ENCODE measurements around the gene RTEL1. TPM values are rescaled to one million over a fixed set of nuclear protein-coding genes. Genes with fewer than 3 reads are reported as not detected.

RTEL1 gene
- total RNA-seq, 1 experiment from 2014 or later = 39.2 TPM

GRCh38 chr20:63675681-63676368, 17.7 kb downstream of the RTEL1 start:
- intact Hi-C loops (cut with micrococcal nuclease) = no loop called here
- Mint-ChIP-seq H3K27ac (ENCODE audit: low read depth, unreplicated experiment) (no peak overlapping the region), H3K36me3 (ENCODE audit: insufficient read depth, unreplicated experiment) (peaks cover 11% of the 10 kb centered on the region), H3K27me3 (ENCODE audit: insufficient read depth, unreplicated experiment) (no peaks in the 10 kb centered on the region), H3K9me3 (ENCODE audit: unreplicated experiment) (no peaks in the 10 kb centered on the region), H3K4me3 (ENCODE audit: unreplicated experiment) (no peak overlapping the region), H3K4me1 (ENCODE audit: insufficient read depth, unreplicated experiment) (no peaks in the 10 kb centered on the region)
- DNase-seq (ENCODE audit: unreplicated experiment) = no peak
- TF ChIP-seq, protein P1, sequence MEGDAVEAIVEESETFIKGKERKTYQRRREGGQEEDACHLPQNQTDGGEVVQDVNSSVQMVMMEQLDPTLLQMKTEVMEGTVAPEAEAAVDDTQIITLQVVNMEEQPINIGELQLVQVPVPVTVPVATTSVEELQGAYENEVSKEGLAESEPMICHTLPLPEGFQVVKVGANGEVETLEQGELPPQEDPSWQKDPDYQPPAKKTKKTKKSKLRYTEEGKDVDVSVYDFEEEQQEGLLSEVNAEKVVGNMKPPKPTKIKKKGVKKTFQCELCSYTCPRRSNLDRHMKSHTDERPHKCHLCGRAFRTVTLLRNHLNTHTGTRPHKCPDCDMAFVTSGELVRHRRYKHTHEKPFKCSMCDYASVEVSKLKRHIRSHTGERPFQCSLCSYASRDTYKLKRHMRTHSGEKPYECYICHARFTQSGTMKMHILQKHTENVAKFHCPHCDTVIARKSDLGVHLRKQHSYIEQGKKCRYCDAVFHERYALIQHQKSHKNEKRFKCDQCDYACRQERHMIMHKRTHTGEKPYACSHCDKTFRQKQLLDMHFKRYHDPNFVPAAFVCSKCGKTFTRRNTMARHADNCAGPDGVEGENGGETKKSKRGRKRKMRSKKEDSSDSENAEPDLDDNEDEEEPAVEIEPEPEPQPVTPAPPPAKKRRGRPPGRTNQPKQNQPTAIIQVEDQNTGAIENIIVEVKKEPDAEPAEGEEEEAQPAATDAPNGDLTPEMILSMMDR (IDR thresholded peaks at IDR 0.05; ENCODE audit: unreplicated experiment) = no peak
- BruUV-seq (replicated peaks) = no TSS peak
- ChIA-PET POLR2A (no interaction called here), CTCF (interaction anchor here (0.6 kb wide), 1 partner anchor 89 kb away, joined by 4 read pairs; no protein-coding TSS in a partner anchor)

- no peak overlapping the region for H3K27ac Mint-ChIP-seq (ENCODE audit: low read depth, unreplicated experiment)
- BruUV-seq (replicated peaks) = no TSS peak
- DNase-seq (ENCODE audit: unreplicated experiment) = no peak
- intact Hi-C loops (cut with micrococcal nuclease) = no loop called here
- ChIA-PET CTCF (interaction anchor here (0.6 kb wide), 1 partner anchor 209 kb away, joined by 3 read pairs; no protein-coding TSS in a partner anchor), POLR2A (interaction anchor here (0.8 kb wide), 1 partner anchor 20 kb away, joined by 3 read pairs; the partner anchor contains the start of gene RTEL1)
- no peaks in the 10 kb centered on the region for H3K27me3 Mint-ChIP-seq (ENCODE audit: insufficient read depth, unreplicated experiment)
- peaks cover 16% of the 10 kb centered on the region for H3K36me3 Mint-ChIP-seq (ENCODE audit: insufficient read depth, unreplicated experiment)
- no peaks in the 10 kb centered on the region for H3K9me3 Mint-ChIP-seq (ENCODE audit: unreplicated experiment)
- TF ChIP-seq, protein P1 (IDR thresholded peaks at IDR 0.05; ENCODE audit: unreplicated experiment) = no peak
- H3K4me1 Mint-ChIP-seq (ENCODE audit: insufficient read depth, unreplicated experiment) = peaks cover 6% of the 10 kb centered on the region
- no peak overlapping the region for H3K4me3 Mint-ChIP-seq (ENCODE audit: unreplicated experiment)
Observed at GRCh38 chr20:63678071-63678470, 20.0 kb downstream of the RTEL1 start.

DNA sequence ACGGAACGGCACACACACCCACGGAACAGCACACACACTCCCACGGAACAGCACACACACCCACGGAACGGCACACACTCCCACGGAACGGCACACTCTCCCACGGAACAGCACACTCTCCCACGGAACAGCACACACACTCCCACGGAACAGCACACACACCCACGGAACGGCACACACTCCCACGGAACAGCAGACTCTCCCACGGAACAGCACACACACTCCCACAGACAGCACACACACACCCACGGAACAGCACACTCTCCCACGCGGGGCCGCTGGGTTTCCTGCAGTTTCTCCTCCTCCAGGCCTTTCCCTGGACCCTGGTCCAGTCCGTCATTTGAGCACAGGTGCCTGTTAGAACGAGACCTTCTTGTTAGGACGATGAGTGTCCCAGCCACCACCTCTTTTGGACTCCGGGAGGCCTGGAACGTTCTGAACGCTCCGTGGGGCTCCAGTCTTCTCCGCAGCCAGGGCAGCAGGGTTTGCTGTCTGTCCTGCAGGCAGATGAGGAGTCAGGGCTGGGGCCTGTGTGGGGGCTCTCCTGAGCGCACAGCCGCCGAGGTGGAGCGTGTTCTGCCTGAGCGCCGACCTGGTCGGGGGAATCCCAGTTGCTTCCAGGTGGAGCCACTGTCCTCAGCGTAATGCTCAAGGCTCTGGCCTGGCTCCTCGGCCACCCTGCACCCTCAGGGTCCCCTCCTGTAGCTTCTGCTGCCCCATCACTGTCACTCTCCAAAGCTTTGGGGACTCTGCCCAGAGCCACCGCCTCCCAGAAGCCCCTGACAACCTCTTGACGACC, 20.8 kb downstream of the RTEL1 start:
- Mint-ChIP-seq H3K4me3 (ENCODE audit: unreplicated experiment) (no peak overlapping the region), H3K36me3 (ENCODE audit: insufficient read depth, unreplicated experiment) (peaks cover 20% of the 10 kb centered on the region), H3K4me1 (ENCODE audit: insufficient read depth, unreplicated experiment) (peaks cover 6% of the 10 kb centered on the region), H3K27ac (ENCODE audit: low read depth, unreplicated experiment) (no peak overlapping the region), H3K9me3 (ENCODE audit: unreplicated experiment) (no peaks in the 10 kb centered on the region), H3K27me3 (ENCODE audit: insufficient read depth, unreplicated experiment) (no peaks in the 10 kb centered on the region)
- intact Hi-C loops (cut with micrococcal nuclease) = no loop called here
- TF ChIP-seq, protein P1 (IDR thresholded peaks at IDR 0.05; ENCODE audit: unreplicated experiment) = no peak
- BruUV-seq (replicated peaks) = no TSS peak
- POLR2A ChIA-PET = interaction anchor here (0.5 to 4.9 kb wide), 3 partner anchors 11 to 20 kb away, joined by 3 to 48 read pairs (median 3); partner anchors contain the start of gene RTEL1
- DNase-seq (ENCODE audit: unreplicated experiment) = no peak
- CTCF ChIA-PET = interaction anchor here (0.6 kb wide), 1 partner anchor 208 kb away, joined by 3 read pairs; no protein-coding TSS in a partner anchor

DNA sequence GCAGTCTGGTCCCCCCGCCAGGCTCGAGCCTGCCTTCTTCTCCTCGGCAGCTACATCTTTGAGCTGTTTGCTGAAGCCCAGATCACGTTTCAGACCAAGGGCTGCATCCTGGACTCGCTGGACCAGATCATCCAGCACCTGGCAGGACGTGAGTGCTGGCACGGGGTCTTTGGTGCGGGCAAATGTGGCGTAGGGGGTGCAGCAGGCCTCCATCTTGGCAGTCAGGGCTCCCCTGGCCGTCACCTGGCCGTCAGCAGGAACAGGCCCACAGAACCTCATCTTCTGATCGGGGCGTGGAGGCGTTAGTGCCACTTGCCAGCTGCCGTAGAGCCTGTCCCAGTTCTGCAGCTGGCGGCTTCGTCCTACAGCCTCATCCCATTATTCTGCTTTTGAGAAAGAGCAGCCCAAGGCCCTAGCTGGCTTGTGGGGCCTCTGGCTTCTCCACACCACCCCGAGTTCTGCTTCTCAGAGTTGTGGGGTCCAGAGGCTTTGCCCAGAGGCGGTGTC, 21.7 kb downstream of the RTEL1 start:
- Mint-ChIP-seq H3K4me3 (ENCODE audit: unreplicated experiment) (no peak overlapping the region), H3K4me1 (ENCODE audit: insufficient read depth, unreplicated experiment) (peaks cover 6% of the 10 kb centered on the region), H3K9me3 (ENCODE audit: unreplicated experiment) (no peaks in the 10 kb centered on the region), H3K27me3 (ENCODE audit: insufficient read depth, unreplicated experiment) (no peaks in the 10 kb centered on the region), H3K36me3 (ENCODE audit: insufficient read depth, unreplicated experiment) (peaks cover 18% of the 10 kb centered on the region), H3K27ac (ENCODE audit: low read depth, unreplicated experiment) (no peak overlapping the region)
- CTCF ChIA-PET = no interaction called here
- TF ChIP-seq, protein P1 (IDR thresholded peaks at IDR 0.05; ENCODE audit: unreplicated experiment) = no peak
- no peak for DNase-seq (ENCODE audit: unreplicated experiment)
- intact Hi-C loops (cut with micrococcal nuclease) = no loop called here
- POLR2A ChIA-PET = interaction anchor here (0.7 to 4.9 kb wide), 2 partner anchors 18 to 21 kb away, joined by 3 to 48 read pairs; partner anchors contain the start of gene RTEL1
- BruUV-seq (replicated peaks) = no TSS peak

Measured in MCF 10A (cell line).